DOHH2 (cell line): Measurements from ENCODE around the gene LMO2.

Experiments
- CTCF ChIP-seq: fragments of 200-600 bp; sonication (generic); IDR thresholded peaks from one replicate; pipeline ENCODE4 v1.5.1; 2014; ENCODE audit warnings: antibody characterized with exemption, mild to moderate bottlenecking, low read depth, low read length; ENCODE audit not compliant: poor library complexity, severe bottlenecking
- EZH2phosphoT487 ChIP-seq: fragments of 200-600 bp; sonication (generic); IDR thresholded peaks from 2 replicates; pipeline ENCODE4 v1.6.1; 2017; ENCODE audit warnings: borderline replicate concordance, mild to moderate bottlenecking, antibody characterized with exemption, low read length, moderate library complexity, mixed read lengths

GRCh38 chr11:33916736-33917135 lies 24.9 kb upstream of the LMO2 start:
- TF ChIP-seq CTCF: no peak
- TF ChIP-seq EZH2phosphoT487: no peak
